WTC11 (cell line): ENCODE data around the gene PITPNC1.

ENCODE experiments used
- CTCF ChIP-seq: fragments of 200-600 bp; IDR thresholded peaks from 2 replicates; pipeline ENCODE4 v1.8.0; 2022; ENCODE audit warnings: antibody characterized with exemption
- GABPB1 ChIP-seq: sonication (generic); formaldehyde crosslinking; IDR thresholded peaks from 2 replicates; pipeline ENCODE4 v1.8.1; 2023; ENCODE audit warnings: mild to moderate bottlenecking, missing genetic modification reagents
- MXD4 ChIP-seq: fragments of 250-450 bp; sonication (Bioruptor Pico); IDR thresholded peaks from 2 replicates; pipeline ENCODE4 v1.8.0; 2021; ENCODE audit warnings: mild to moderate bottlenecking, moderate library complexity, borderline replicate concordance
- NR1H2 ChIP-seq: sonication (generic); formaldehyde crosslinking; IDR thresholded peaks from 2 replicates; pipeline ENCODE4 v1.9.0; 2021; ENCODE audit warnings: mild to moderate bottlenecking, moderate library complexity, missing genetic modification reagents
- NR3C1 ChIP-seq: sonication (generic); formaldehyde crosslinking; conservative IDR thresholded peaks from 2 replicates; pipeline ENCODE4 v1.8.1; 2023; ENCODE audit warnings: low read depth, mild to moderate bottlenecking, missing genetic modification reagents
- RELA ChIP-seq: sonication (generic); formaldehyde crosslinking; IDR thresholded peaks from 2 replicates; pipeline ENCODE4 v1.8.1; 2022; ENCODE audit warnings: missing genetic modification reagents, mild to moderate bottlenecking, borderline replicate concordance
- TF ChIP-seq, protein P1 (sequence below): sonication (generic); formaldehyde crosslinking; IDR thresholded peaks from 2 replicates; pipeline ENCODE4 v1.8.0; 2022; ENCODE audit warnings: mild to moderate bottlenecking, missing genetic modification reagents
- TF ChIP-seq, protein P2 (sequence below): sonication (generic); formaldehyde crosslinking; IDR thresholded peaks from 2 replicates; pipeline ENCODE4 v1.8.1; 2022; ENCODE audit warnings: low read depth, mild to moderate bottlenecking, moderate library complexity, missing genetic modification reagents, borderline replicate concordance
- TF ChIP-seq, protein P3 (sequence below): sonication (generic); formaldehyde crosslinking; conservative IDR thresholded peaks from 2 replicates; pipeline ENCODE4 v1.8.1; 2022; ENCODE audit warnings: mild to moderate bottlenecking, missing genetic modification reagents

- TF ChIP-seq, protein P1, sequence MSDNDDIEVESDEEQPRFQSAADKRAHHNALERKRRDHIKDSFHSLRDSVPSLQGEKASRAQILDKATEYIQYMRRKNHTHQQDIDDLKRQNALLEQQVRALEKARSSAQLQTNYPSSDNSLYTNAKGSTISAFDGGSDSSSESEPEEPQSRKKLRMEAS: no peak
- TF ChIP-seq NR3C1 (CRISPR knock-in tag) (no peak), RELA (CRISPR knock-in tag) (no peak), CTCF (no peak), NR1H2 (CRISPR knock-in tag) (no peak), GABPB1 (CRISPR knock-in tag) (no peak), MXD4 (CRISPR knock-in tag) (no peak)
- TF ChIP-seq, protein P2, sequence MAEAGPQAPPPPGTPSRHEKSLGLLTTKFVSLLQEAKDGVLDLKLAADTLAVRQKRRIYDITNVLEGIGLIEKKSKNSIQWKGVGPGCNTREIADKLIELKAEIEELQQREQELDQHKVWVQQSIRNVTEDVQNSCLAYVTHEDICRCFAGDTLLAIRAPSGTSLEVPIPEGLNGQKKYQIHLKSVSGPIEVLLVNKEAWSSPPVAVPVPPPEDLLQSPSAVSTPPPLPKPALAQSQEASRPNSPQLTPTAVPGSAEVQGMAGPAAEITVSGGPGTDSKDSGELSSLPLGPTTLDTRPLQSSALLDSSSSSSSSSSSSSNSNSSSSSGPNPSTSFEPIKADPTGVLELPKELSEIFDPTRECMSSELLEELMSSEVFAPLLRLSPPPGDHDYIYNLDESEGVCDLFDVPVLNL (CRISPR knock-in tag): no peak
- TF ChIP-seq, protein P3, sequence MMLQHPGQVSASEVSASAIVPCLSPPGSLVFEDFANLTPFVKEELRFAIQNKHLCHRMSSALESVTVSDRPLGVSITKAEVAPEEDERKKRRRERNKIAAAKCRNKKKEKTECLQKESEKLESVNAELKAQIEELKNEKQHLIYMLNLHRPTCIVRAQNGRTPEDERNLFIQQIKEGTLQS: no peak
Measured at GRCh38 chr17:67427424-67427823, 50.3 kb downstream of the PITPNC1 start.
